Testis (tissue), 3 donors: ENCODE results near the gene AHDC1. TPM values are rescaled to one million over a fixed set of nuclear protein-coding genes. Genes with fewer than 3 reads are reported as not detected.

Experiments
- DNase-seq: peaks from one replicate; pipeline ENCODE4 v3.0.0-alpha.2; 2019
- H3K27ac ChIP-seq, 2 donors: fragments of 200-600 bp; sonication (generic); one replicate each; pipeline ENCODE4 v1.5.1; 2019
- H3K27me3 ChIP-seq: fragments of 200-600 bp; sonication (generic); one replicate; pipeline ENCODE4 v1.5.1; 2019
- H3K36me3 ChIP-seq: fragments of 200-600 bp; sonication (generic); one replicate; pipeline ENCODE4 v1.5.1; 2017; ENCODE audit warnings: low read depth; ENCODE audit errors: missing control alignments
- H3K4me1 ChIP-seq: fragments of 200-600 bp; sonication (generic); one replicate; pipeline ENCODE4 v1.5.1; 2019
- H3K4me3 ChIP-seq, 2 donors: fragments of 200-600 bp; sonication (generic); one replicate each; pipeline ENCODE4 v1.5.1; 2017 to 2019
- H3K9me3 ChIP-seq: fragments of 200-600 bp; sonication (generic); one replicate; pipeline ENCODE4 v1.5.1; 2017
- POLR2A ChIP-seq: fragments of 450-650 bp; IDR thresholded peaks from one replicate; pipeline ENCODE4 v1.6.1; 2017; ENCODE audit warnings: antibody characterized with exemption, mild to moderate bottlenecking, moderate library complexity
- WGBS, 2 donors: methylation state at CpG; one replicate each; pipeline ENCODE4 v1.1.5; 2018; 5-methylcytosine and 5-hydroxymethylcytosine counted together
- intact Hi-C: fragments of 100-400 bp; cut with DNase I; formaldehyde crosslinking; loops from one replicate; pipeline ENCODE4 v1.15.1; 2023; ENCODE audit warnings: low total_unique reads
- polyA plus RNA-seq: library from polyadenylated mRNA; stranded (reverse); fragments of 350-450 nt; fragmentation: Illumina TruSeq; extraction: RNeasy Lipid Tissue Mini Kit (QIAGEN cat#74804); gene quantifications from one replicate; pipeline ENCODE4 v1.2.3, GENCODE V29; 2014; ENCODE audit warnings: low read depth, low replicate concordance; ENCODE audit not compliant: insufficient read depth
- total RNA-seq, 2 donors: library from RNA; depleted of rRNA; stranded (reverse); fragments of >200 nt; gene quantifications; one replicate each; pipeline ENCODE4 v1.2.3, GENCODE V29; 2016
- TF ChIP-seq, protein P1 (sequence below), 3 experiments: fragments of 450-650 bp in 2 of 3; fragments of 200-600 bp in 1 of 3; sonication (generic) in 1 of 3; IDR thresholded peaks; one replicate each; pipeline ENCODE4 v1.5.1; 2016 to 2019; ENCODE audit warnings: antibody characterized with exemption in 3 of 3, mild to moderate bottlenecking in 2 of 3, moderate library complexity in 1 of 3

Gene AHDC1
- total and polyA plus RNA-seq, 3 donors from 2014 or later, result 32.5 to 86.8 (median 73.7) TPM

- intact Hi-C loops, result no loop called here
- Histone ChIP-seq H3K9me3 (no peaks in the 10 kb centered on the region), H3K36me3 (no peaks in the 10 kb centered on the region), H3K27ac (peak overlapping the region; percentile 91 to 92), H3K27me3 (no peaks in the 10 kb centered on the region), H3K4me3 (no peak overlapping the region), H3K4me1 (peaks cover 55% of the 10 kb centered on the region)
- no peak for DNase-seq
- WGBS, 2 donors, result 48 to 69% methylated on average over 5 of the region's 5 CpGs
- TF ChIP-seq, protein P1, sequence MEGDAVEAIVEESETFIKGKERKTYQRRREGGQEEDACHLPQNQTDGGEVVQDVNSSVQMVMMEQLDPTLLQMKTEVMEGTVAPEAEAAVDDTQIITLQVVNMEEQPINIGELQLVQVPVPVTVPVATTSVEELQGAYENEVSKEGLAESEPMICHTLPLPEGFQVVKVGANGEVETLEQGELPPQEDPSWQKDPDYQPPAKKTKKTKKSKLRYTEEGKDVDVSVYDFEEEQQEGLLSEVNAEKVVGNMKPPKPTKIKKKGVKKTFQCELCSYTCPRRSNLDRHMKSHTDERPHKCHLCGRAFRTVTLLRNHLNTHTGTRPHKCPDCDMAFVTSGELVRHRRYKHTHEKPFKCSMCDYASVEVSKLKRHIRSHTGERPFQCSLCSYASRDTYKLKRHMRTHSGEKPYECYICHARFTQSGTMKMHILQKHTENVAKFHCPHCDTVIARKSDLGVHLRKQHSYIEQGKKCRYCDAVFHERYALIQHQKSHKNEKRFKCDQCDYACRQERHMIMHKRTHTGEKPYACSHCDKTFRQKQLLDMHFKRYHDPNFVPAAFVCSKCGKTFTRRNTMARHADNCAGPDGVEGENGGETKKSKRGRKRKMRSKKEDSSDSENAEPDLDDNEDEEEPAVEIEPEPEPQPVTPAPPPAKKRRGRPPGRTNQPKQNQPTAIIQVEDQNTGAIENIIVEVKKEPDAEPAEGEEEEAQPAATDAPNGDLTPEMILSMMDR (IDR thresholded peaks at IDR 0.05), result no peak
- no peak for TF ChIP-seq POLR2A
Measured at GRCh38 chr1:27529704-27530018, 74.3 kb downstream of the AHDC1 start.

DNA sequence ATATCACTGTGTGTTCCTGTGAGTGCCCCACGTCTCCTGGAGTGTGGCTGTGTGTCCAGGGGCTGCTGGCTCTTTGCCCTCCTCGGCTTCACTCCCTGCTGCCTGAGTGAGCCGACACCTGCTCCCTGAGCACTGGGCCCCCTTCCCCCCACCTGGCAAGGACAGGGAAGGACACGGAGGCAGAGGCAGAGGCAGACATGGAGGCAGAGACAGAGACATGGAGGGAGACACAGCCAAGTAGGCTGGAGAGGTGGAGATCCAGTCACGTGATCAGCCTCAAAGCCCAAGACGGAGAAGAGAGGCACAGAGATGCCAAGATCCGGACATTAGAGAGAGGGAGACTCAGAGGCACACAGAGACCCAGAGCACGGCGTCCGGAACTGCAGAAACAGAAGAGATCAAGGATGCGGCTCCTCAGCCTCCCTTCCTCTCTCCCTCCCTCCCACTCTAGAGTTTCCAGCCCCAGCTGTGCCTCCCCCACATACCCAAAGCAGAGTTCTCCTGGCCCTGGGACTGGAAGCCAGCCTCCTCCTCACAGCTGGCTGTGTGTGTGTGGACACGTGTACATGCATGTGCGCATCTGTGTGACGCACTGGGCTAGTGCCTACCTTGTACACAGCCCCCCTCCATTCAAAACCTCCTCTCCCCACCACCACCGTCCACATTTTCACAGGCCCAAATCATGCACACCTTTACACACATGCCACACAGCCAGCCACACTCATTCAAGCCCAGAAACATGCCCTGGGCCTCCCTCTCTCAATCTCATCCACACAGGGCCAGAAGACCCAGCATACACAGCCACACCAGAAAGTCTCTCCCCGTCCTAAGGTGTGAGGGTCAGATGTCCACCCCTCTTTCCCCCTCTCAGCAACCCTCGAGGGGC lies 74.9 kb downstream of the AHDC1 start:
- WGBS, 2 donors, result 16 to 18% methylated on average over 14 to 16 of the region's 17 CpGs
- peak overlapping the region; percentile 91 to 92 for H3K27ac ChIP-seq
- peak; percentile 92 for DNase-seq
- intact Hi-C loops, result no loop called here
- no peaks in the 10 kb centered on the region for H3K36me3 ChIP-seq
- peak overlapping the region in 1 of 2 donors; percentile 59 for H3K4me3 ChIP-seq
- no peaks in the 10 kb centered on the region for H3K9me3 ChIP-seq
- TF ChIP-seq, protein P1 (IDR thresholded peaks at IDR 0.05), result no peak
- TF ChIP-seq POLR2A, result no peak
- H3K27me3 ChIP-seq, result no peaks in the 10 kb centered on the region
- peaks cover 58% of the 10 kb centered on the region for H3K4me1 ChIP-seq

DNA sequence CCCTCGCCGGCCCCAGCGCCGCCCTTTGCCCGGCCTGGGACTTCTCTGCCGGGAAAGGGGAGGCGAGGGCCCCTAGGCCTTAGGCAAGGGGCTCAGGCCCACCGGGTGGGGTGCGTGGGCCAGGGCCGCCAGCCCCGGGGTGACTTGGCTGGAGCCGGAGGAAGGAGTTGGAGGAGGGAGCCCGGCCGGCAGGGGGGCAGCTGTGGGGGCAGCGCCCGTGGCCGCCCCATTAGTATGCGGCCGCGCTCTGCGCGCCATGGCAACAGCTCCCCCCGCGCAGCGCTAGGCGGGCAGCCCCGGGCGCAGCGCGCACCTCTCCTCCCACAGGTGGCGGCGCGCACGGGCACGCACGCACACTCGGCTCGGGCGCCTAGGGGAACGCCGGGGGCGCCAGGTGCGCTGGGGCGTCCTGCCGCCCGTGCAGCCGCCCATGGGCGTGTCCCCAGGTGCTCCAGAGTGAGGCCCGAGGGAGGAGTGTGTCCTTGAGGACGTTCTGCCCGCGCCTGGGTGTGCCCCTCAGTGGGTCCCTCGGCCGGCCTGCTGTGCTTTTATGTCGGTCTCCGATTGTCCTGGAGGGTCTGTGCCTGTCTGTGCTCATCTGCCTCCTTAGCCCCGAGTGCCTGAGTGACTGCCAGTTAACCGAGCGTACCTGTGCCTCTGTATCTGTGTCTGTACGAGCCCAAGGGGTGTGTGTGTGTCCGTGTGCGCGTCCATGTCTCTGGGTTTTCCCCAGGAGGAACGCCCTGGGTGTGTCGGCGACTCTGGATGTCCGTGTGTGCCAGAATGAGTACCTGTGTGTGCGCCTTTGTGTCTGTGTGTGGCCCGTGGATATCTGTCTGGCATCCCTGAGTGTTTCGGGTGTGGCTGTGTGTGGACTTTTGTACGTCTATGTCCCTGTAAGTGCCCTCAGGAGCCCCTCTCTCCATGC lies 75.8 kb downstream of the AHDC1 start:
- H3K27ac ChIP-seq, result peak overlapping the region; percentile 91 to 92
- peak; percentile 70 for DNase-seq
- 2 to 10% methylated on average over 2 to 30 of the region's 71 CpGs for WGBS, 2 donors

DNA sequence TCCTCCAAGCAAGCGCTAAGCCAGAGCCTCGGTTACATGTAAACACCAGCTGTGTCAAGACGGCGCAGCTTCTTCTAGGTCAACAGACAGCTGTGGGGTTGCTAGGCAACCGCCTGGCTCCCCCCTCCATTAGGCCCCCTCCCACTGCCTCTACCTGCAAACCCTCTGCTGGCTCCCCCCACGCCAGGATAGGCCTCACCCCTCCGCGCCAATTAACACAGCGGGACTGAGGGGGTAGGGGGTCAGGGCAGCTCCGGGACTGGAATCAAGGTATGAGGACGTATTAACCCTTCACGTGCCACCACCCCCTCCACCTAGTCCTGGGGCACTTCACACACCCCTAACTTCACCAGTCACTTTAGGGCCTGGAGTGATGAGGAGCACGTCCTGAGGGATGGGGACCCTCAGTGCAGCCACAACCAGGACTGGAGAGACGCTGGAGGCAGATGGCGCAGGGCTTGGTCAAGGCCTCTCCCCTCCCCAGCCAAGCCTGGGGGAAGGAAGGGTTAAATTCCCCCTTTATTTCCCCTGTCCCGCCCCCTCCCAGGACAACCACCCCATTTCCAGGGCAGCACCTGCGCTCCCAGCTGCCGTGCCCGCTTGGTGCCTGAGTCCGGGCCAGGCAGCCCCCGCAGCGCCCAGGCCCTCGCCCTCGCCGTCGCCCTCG lies 76.6 kb downstream of the AHDC1 start:
- intact Hi-C loops, result no loop called here
- peak overlapping the region; percentile 45 to 59 for H3K4me3 ChIP-seq
- peak overlapping the region; percentile 91 to 92 for H3K27ac ChIP-seq
- peak; percentile 89 for DNase-seq
- H3K36me3 ChIP-seq, result no peaks in the 10 kb centered on the region
- no peaks in the 10 kb centered on the region for H3K27me3 ChIP-seq
- no peaks in the 10 kb centered on the region for H3K9me3 ChIP-seq
- 5 to 13% methylated on average over 3 to 21 of the region's 27 CpGs for WGBS, 2 donors
- H3K4me1 ChIP-seq, result peaks cover 74% of the 10 kb centered on the region
- TF ChIP-seq, protein P1 (IDR thresholded peaks at IDR 0.05), result no peak
- no peak for TF ChIP-seq POLR2A

More for the DNA sequence above, 75.8 kb downstream of the AHDC1 start:
- H3K36me3 ChIP-seq, result no peaks in the 10 kb centered on the region
- TF ChIP-seq POLR2A, result no peak
- TF ChIP-seq, protein P1 (IDR thresholded peaks at IDR 0.05), result peak in 1 of 3 experiments; percentile 5
- no peaks in the 10 kb centered on the region for H3K9me3 ChIP-seq
- intact Hi-C loops, result no loop called here
- H3K4me1 ChIP-seq, result peaks cover 66% of the 10 kb centered on the region
- peak overlapping the region; percentile 45 to 59 for H3K4me3 ChIP-seq
- H3K27me3 ChIP-seq, result no peaks in the 10 kb centered on the region
